Upper lobe of left lung (tissue), 6 donors: ENCODE measurements around the gene METRNL. TPM values are rescaled to one million over a fixed set of nuclear protein-coding genes. Genes with fewer than 3 reads are reported as not detected.
"Not testable (repeated sequence)": the region's sequence is repeated elsewhere in the genome, so short reads cannot be mapped to it uniquely, and the experiment has no call there.

ENCODE experiments used
- ATAC-seq, 2 donors: fragments of 200-7000 bp; cut with Tn5 transposase; one replicate each; pipeline ENCODE4 v1.9.1; 2022; ENCODE audit warnings: mild to moderate bottlenecking in 2 of 2, moderate library complexity in 2 of 2; ENCODE audit not compliant: low FRiP score in 2 of 2
- DNase-seq, 2 donors: peaks; one replicate each; pipeline ENCODE4 v3.0.0-alpha.2; 2019 to 2020
- H3K27ac ChIP-seq, 4 donors: fragments of 200-600 bp; sonication (generic); one replicate each; pipeline ENCODE4 v1.5.1; 2016 to 2019
- H3K27me3 ChIP-seq, 4 donors: fragments of 200-600 bp; sonication (generic); one replicate each; pipeline ENCODE4 v1.5.1; 2017 to 2019
- H3K36me3 ChIP-seq, 4 donors: fragments of 200-600 bp; sonication (generic); one replicate each; pipeline ENCODE4 v1.5.1; 2016 to 2019
- H3K4me1 ChIP-seq, 4 donors: fragments of 200-600 bp; sonication (generic); one replicate each; pipeline ENCODE4 v1.5.1; 2018 to 2019
- H3K4me3 ChIP-seq, 4 donors: fragments of 200-600 bp; sonication (generic); one replicate each; pipeline ENCODE4 v1.5.1; 2017 to 2019; ENCODE audit warnings: mild to moderate bottlenecking in 2 of 4, moderate library complexity in 1 of 4
- H3K9me3 ChIP-seq, 4 donors: fragments of 200-600 bp; sonication (generic); one replicate each; pipeline ENCODE4 v1.5.1; 2018 to 2019
- CTCF ChIP-seq, 6 experiments: fragments of 450-650 bp in 4 of 6; fragments of 200-600 bp in 2 of 6; sonication (generic) in 2 of 6; IDR thresholded peaks; one replicate each; pipeline ENCODE4 v1.5.1; 2016 to 2019; ENCODE audit warnings: antibody characterized with exemption in 6 of 6
- EP300 ChIP-seq, 4 donors: sonication (generic); formaldehyde crosslinking; IDR thresholded peaks; one replicate each; pipeline ENCODE4 v1.5.1; 2017; ENCODE audit warnings: antibody characterized with exemption in 4 of 4, control low read depth in 2 of 4
- POLR2A ChIP-seq, 4 donors: fragments of 450-650 bp; IDR thresholded peaks; one replicate each; pipeline ENCODE4 v1.5.1; 2016 to 2017; ENCODE audit warnings: antibody characterized with exemption in 4 of 4, mild to moderate bottlenecking in 2 of 4
- POLR2AphosphoS5 ChIP-seq, 2 donors: sonication (generic); formaldehyde crosslinking; IDR thresholded peaks; one replicate each; pipeline ENCODE4 v1.5.1; 2017; ENCODE audit warnings: antibody characterized with exemption in 2 of 2
- WGBS, 2 donors: methylation state at CpG; one replicate each; pipeline ENCODE4 v1.1.5; 2017 to 2018; 5-methylcytosine and 5-hydroxymethylcytosine counted together
- total RNA-seq, 6 donors: library from RNA; depleted of rRNA in 4 of 6; stranded (reverse); fragments of >200 nt in 4 of 6; gene quantifications; one replicate each; pipeline versions ENCODE4 v1.1.0 to v1.2.1, GENCODE V29; 2016 to 2021
- donor health status: DM: no; HTN: no; CAD: no; lungs with moderate emphysema.
- donor health status: DM: no; HTN: yes; CAD: no; lungs with severe emphysema.

The METRNL gene
- total RNA-seq, 6 donors from 2014 or later = 59.4 to 120 (median 76.4) TPM

GRCh38 chr17:83053739-83054451 is 25.5 kb upstream of the METRNL start:
- DNase-seq = peak in 1 of 2 donors; percentile 84
- no peaks in the 10 kb centered on the region for H3K9me3 ChIP-seq
- no peak overlapping the region for H3K4me3 ChIP-seq
- H3K27ac ChIP-seq = peak overlapping the region; percentile 70 to 81 (median 74)
- TF ChIP-seq POLR2AphosphoS5 (IDR thresholded peaks at IDR 0.05) = peak; percentile 61 to 62
- peak in 1 of 4 donors; percentile 66 for TF ChIP-seq POLR2A (IDR thresholded peaks at IDR 0.05)
- peak in 1 of 4 donors; percentile 38 for TF ChIP-seq EP300 (IDR thresholded peaks at IDR 0.05)
- peak in 2 of 6 experiments; percentile 5 to 15 for TF ChIP-seq CTCF (IDR thresholded peaks at IDR 0.05)
- peaks cover 17 to 34% (median 27%) of the 10 kb centered on the region in 4 donors for H3K4me1 ChIP-seq
- ATAC-seq = peak in 1 of 2 donors; percentile 11
- H3K27me3 ChIP-seq = no peaks in the 10 kb centered on the region
- 47 to 66% methylated on average over 13 of the region's 13 CpGs for WGBS, 2 donors
- no peaks in the 10 kb centered on the region for H3K36me3 ChIP-seq

GRCh38 chr17:83054518-83055125 is 24.8 kb upstream of the METRNL start:
- ATAC-seq (no peak), DNase-seq (no peak)
- no peaks in the 10 kb centered on the region for H3K27me3 ChIP-seq
- no peak overlapping the region for H3K4me3 ChIP-seq
- WGBS, 2 donors = 79 to 86% methylated on average over 10 to 13 of the region's 13 CpGs
- peaks cover 17 to 34% (median 27%) of the 10 kb centered on the region in 4 donors for H3K4me1 ChIP-seq
- H3K9me3 ChIP-seq = no peaks in the 10 kb centered on the region
- no peaks in the 10 kb centered on the region for H3K36me3 ChIP-seq
- no peak for TF ChIP-seq EP300 (IDR thresholded peaks at IDR 0.05)
- no peak for TF ChIP-seq POLR2A (IDR thresholded peaks at IDR 0.05)
- TF ChIP-seq POLR2AphosphoS5 (IDR thresholded peaks at IDR 0.05) = no peak
- TF ChIP-seq CTCF (IDR thresholded peaks at IDR 0.05) = no peak
- peak overlapping the region; percentile 42 to 81 (median 74) for H3K27ac ChIP-seq

- WGBS, 2 donors = 88 to 93% methylated on average over 11 to 23 of the region's 25 CpGs
- ATAC-seq, H3K9me3 ChIP-seq, H3K27ac ChIP-seq, H3K36me3 ChIP-seq, H3K27me3 ChIP-seq, H3K4me3 ChIP-seq: not testable (repeated sequence)
- peak in 1 of 2 donors; percentile 42 for DNase-seq
- H3K4me1 ChIP-seq = peaks cover 17 to 34% (median 27%) of the 10 kb centered on the region in 4 donors
These were observed 24.2 kb upstream of the METRNL start for GRCh38 chr17:83055176-83055575.

GRCh38 chr17:83055911-83056582 is 23.4 kb upstream of the METRNL start:
- no peaks in the 10 kb centered on the region for H3K36me3 ChIP-seq
- H3K27ac ChIP-seq = no peak overlapping the region
- TF ChIP-seq EP300 (IDR thresholded peaks at IDR 0.05) (no peak), POLR2AphosphoS5 (IDR thresholded peaks at IDR 0.05) (no peak), CTCF (IDR thresholded peaks at IDR 0.05) (no peak), POLR2A (IDR thresholded peaks at IDR 0.05) (no peak)
- H3K4me3 ChIP-seq = no peak overlapping the region
- DNase-seq = no peak
- H3K9me3 ChIP-seq = no peaks in the 10 kb centered on the region
- peak in 1 of 2 donors; percentile 38 for ATAC-seq
- peaks cover 17 to 29% (median 21%) of the 10 kb centered on the region in 4 donors for H3K4me1 ChIP-seq
- no peaks in the 10 kb centered on the region for H3K27me3 ChIP-seq
- 73 to 76% methylated on average over 15 to 16 of the region's 16 CpGs for WGBS, 2 donors
